Epithelial cell of proximal tubule (primary cell): ENCODE data around the gene ZNF562. TPM values are rescaled to one million over a fixed set of nuclear protein-coding genes. Genes with fewer than 3 reads are reported as not detected.

Experiments used
- DNase-seq: peaks from one replicate; pipeline ENCODE4 v3.0.0-alpha.2; 2011; ENCODE audit warnings: low read depth
- H3K4me3 ChIP-seq: 2 replicates; pipeline ENCODE4 v1.5.1; 2011; ENCODE audit warnings: low read depth, mild to moderate bottlenecking, low read length
- CTCF ChIP-seq: conservative IDR thresholded peaks from 2 replicates; pipeline ENCODE4 v1.5.1; 2012; ENCODE audit warnings: low read depth, mild to moderate bottlenecking, low read length
- total RNA-seq: library from RNA; depleted of rRNA; stranded (reverse); fragments of >200 nt; gene quantifications from 2 replicates; pipeline ENCODE4 v1.2.3, GENCODE V29; 2015

The ZNF562 gene
- 9.0 and 21.0 TPM in 2 replicates for total RNA-seq

GRCh38 chr19:9674663-9675357 is at the start of gene ZNF562:
TSS of gene ZNF562 (minus strand) at chr19:9675100. CDS start at chr19:9660744, 14,356 bp downstream.
- TF ChIP-seq CTCF, result no peak
- peak within 1 kb of the TSS; percentile 94 for H3K4me3 ChIP-seq
- DNase-seq, result peak; percentile 57

- DNase-seq, result no peak
- no peak overlapping the region for H3K4me3 ChIP-seq
- TF ChIP-seq CTCF, result no peak
Measured at GRCh38 chr19:9724157-9724556, 49.3 kb upstream of the ZNF562 start.

- H3K4me3 ChIP-seq, result no peak overlapping the region
- TF ChIP-seq CTCF, result no peak
- no peak for DNase-seq
Measured at GRCh38 chr19:9721861-9722260, 47.0 kb upstream of the ZNF562 start.

GRCh38 chr19:9720541-9720940 is 45.6 kb upstream of the ZNF562 start:
- H3K4me3 ChIP-seq, result no peak overlapping the region
- no peak for DNase-seq
- TF ChIP-seq CTCF, result no peak

- H3K4me3 ChIP-seq, result no peak overlapping the region
- DNase-seq, result no peak
- no peak for TF ChIP-seq CTCF
Measured at GRCh38 chr19:9711815-9712214, 36.9 kb upstream of the ZNF562 start.

- no peak for TF ChIP-seq CTCF
- DNase-seq, result no peak
- H3K4me3 ChIP-seq, result no peak overlapping the region
Measured at GRCh38 chr19:9709305-9709704, 34.4 kb upstream of the ZNF562 start.

GRCh38 chr19:9705836-9706235 is 30.9 kb upstream of the ZNF562 start:
- DNase-seq, result no peak
- H3K4me3 ChIP-seq, result no peak overlapping the region
- no peak for TF ChIP-seq CTCF
